HAP-1 (cell line): ENCODE data around the gene CDKN2D.

Source experiments
- DNase-seq, 2 experiments: peaks; one replicate each; pipeline ENCODE4 v3.0.0-alpha.2; 2016 to 2020; ENCODE audit warnings: low spot score in 2 of 2
- H3K27me3 ChIP-seq: fragments of 250-450 bp; sonication (Bioruptor Pico); 2 replicates; pipeline ENCODE4 v1.5.1; 2020; ENCODE audit warnings: low read depth, mild to moderate bottlenecking, moderate library complexity
- H3K36me3 ChIP-seq: fragments of 250-450 bp; sonication (Bioruptor Pico); replicated peaks from 2 replicates; pipeline ENCODE4 v1.5.1; 2020; ENCODE audit warnings: mild to moderate bottlenecking
- H3K4me1 ChIP-seq: fragments of 250-450 bp; sonication (Bioruptor Pico); 2 replicates; pipeline ENCODE4 v1.5.1; 2020; ENCODE audit warnings: mild to moderate bottlenecking
- H3K4me3 ChIP-seq: fragments of 250-450 bp; sonication (Bioruptor Pico); 2 replicates; pipeline ENCODE4 v1.5.1; 2020; ENCODE audit warnings: mild to moderate bottlenecking, moderate library complexity
- H3K9me3 ChIP-seq: fragments of 250-450 bp; sonication (Bioruptor Pico); 2 replicates; pipeline ENCODE4 v1.5.1; 2020; ENCODE audit warnings: mild to moderate bottlenecking, moderate library complexity
- in situ Hi-C: fragments of 300-500 bp; cut with MboI; formaldehyde crosslinking; loops from 3 replicates; pipeline ENCODE4 v1.14.3; 2020; ENCODE audit warnings: low sequenced_read_pairs, inconsistent platforms, mixed read lengths

The CDKN2D gene

DNA sequence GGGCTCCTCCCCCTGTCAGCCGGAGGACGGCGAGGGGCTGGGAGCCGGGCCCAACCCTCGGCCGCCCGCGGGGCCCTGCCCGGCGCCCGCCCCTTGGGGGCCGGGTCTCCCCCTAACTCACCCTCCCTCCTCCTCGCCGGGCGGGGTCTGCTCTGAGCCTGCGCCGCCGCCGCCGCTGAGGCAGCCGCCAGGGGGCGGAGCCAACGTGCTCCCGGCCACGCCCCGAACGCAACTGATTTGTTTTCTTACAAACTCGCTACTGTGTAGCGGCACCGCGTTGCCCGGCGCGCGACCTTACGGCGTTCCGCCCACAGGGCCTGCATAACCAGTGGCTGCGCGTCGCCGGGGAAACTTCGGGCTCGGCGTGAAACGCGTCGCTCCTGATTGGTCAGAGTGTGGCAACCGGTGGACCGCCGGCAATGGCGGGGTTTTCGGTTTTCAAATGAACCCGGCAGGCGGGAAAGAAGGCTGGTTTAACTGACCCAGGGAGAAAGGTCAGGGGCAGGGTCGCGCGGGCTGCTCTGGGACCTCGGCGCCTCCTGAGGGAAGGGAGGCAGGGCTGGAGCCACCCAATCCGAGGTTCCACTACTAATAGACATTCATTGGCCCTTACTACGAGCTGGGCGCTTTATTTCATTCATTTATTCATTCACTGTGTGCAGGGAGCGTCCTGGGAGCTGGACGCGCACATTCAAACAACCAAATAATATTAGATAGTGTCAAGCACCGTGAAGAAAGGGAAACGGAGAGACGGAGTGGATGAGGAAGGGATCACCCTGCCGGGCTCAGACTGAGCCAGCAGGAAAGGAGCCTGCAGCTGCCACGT lies at the start of gene CDKN2D:
Gene CDKN2D (minus strand): TSS at position 154 of the 826 bp plus-strand sequence. CDS start 326 bp downstream, outside the sequence.
- DNase-seq, result peak; percentile 95 to 100
- Histone ChIP-seq H3K27me3 (no peaks in the 10 kb centered on the region), H3K36me3 (peaks cover 12% of the 10 kb centered on the region), H3K9me3 (no peaks in the 10 kb centered on the region), H3K4me3 (peak within 1 kb of the TSS; percentile 49), H3K4me1 (peaks cover 24% of the 10 kb centered on the region)
- in situ Hi-C loops, result no loop called here

DNA sequence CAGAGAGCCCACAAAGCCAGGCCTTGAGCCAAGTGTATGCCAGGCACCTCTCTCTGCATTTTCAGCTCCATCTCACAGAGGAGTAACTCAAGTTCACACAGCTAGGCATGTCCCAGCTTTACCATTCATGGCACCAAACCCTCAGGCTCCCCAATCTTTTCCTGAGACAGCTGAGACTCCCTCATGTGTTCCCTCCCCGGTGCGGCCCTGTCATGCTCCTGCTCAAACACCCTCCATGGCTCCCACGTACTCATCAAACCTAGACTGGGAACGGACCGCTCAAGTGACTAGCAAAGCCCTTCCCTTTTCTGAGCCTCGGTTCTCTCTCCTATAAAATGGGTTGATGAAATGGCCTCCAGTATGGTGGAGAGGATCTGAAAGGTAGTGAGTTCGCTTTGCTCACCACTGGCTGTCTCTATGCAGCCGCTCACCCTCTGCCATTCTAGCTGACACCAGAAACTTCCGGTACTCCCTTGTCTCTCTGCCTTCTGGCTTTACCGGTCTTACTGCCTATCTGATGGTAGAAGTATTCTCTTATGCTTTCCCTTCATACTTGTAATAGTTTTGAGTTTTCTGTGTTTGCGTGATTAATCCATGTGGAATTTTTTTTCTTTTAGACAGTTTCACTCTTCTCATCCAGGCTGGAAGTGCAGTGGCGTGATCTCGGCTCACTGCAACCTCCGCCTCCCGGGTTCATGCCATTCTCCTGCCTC lies 48.8 kb upstream of the CDKN2D start:
- no peaks in the 10 kb centered on the region for H3K4me1 ChIP-seq
- no peaks in the 10 kb centered on the region for H3K27me3 ChIP-seq
- DNase-seq, result no peak
- H3K36me3 ChIP-seq, result no peaks in the 10 kb centered on the region
- H3K4me3 ChIP-seq, result no peak overlapping the region
- H3K9me3 ChIP-seq, result no peaks in the 10 kb centered on the region
- in situ Hi-C loops, result no loop called here

DNA sequence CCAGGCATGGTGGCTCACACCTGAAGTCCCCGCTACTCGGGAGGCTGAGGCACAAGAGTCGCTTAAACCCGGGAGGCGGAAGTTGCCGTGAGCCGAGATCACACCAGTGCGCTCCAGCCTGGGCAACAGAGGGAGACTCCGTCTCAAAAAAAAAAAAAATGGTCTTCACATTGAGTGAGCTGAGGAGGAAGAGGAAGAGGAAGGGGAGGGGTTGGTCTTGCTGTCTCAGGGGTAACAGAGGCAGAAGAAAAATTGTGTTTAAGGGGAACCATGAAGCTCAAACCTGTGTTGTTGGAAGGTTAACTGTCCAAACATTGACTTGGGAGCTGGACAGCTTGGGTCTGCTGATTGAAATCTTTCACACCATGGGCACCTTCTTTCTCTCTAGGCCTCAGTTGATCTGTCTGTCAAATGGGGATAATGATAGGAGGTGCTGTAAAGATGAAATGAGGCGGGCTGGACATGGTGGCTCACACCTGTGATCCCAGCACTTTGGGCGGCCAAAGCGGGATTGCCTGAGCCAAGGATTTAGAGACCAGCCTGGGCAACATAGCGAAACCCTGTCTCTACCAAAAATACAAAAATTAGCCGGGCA lies 46.7 kb upstream of the CDKN2D start:
- no peak for DNase-seq
- H3K4me3 ChIP-seq, result no peak overlapping the region
- H3K9me3 ChIP-seq, result no peaks in the 10 kb centered on the region
- no peaks in the 10 kb centered on the region for H3K4me1 ChIP-seq
- no peaks in the 10 kb centered on the region for H3K27me3 ChIP-seq
- in situ Hi-C loops, result no loop called here
- H3K36me3 ChIP-seq, result no peaks in the 10 kb centered on the region

DNA sequence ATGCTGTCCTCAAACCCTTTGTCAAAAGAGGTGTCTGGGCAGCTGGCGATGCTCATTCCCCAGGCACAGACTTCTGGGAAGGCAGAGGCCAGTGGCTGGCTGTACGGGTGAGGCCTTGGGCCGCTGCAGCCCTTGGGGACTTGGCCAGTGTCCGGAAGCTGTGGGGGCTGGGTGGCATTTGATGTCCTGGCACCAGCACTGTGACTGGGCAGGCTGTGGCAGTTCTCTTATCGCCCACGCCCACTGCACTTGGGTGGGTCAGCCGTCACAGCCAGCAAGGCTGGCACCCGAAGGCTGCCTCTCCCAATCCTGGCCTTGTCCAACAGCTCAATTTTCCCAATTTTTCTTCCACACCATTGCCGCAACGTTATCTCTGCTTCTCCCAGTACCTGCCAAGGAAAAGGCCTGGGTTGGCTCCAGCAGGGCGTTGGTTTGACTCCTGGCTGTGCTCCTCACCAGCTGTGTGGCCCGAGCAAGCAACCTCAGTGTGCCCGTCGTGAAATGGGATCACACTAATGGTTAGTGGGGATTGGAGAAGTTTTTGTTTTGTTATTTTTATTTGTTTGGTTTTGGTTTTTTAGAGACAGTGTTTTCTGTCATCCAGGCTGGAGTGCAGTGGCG lies 43.8 kb upstream of the CDKN2D start:
- no peak for DNase-seq
- H3K4me1 ChIP-seq, result no peaks in the 10 kb centered on the region
- H3K4me3 ChIP-seq, result no peak overlapping the region
- H3K27me3 ChIP-seq, result no peaks in the 10 kb centered on the region
- in situ Hi-C loops, result no loop called here
- no peaks in the 10 kb centered on the region for H3K36me3 ChIP-seq
- no peaks in the 10 kb centered on the region for H3K9me3 ChIP-seq

DNA sequence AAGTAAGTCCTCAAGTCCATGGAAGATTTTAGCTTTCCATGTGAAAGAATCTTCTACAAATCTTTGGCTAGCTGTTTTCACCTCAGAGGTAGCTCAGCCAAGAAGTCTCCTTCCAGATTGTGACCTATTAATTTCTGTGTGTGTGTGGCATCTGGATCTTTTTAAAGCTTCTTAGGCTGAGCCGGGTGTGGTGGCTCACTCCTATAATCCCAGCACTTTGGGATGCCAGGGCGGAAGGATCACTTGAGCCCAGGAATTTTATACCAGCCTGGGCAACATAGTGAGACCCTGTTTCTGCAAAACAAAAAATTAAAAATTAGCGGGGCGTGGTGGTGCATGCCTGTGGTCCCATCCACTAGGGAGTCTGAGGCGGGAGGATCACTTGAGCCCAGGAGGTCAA lies 43.1 kb upstream of the CDKN2D start:
- H3K36me3 ChIP-seq, result no peaks in the 10 kb centered on the region
- in situ Hi-C loops, result no loop called here
- no peak overlapping the region for H3K4me3 ChIP-seq
- no peaks in the 10 kb centered on the region for H3K4me1 ChIP-seq
- H3K27me3 ChIP-seq, result no peaks in the 10 kb centered on the region
- H3K9me3 ChIP-seq, result no peaks in the 10 kb centered on the region
- DNase-seq, result no peak

DNA sequence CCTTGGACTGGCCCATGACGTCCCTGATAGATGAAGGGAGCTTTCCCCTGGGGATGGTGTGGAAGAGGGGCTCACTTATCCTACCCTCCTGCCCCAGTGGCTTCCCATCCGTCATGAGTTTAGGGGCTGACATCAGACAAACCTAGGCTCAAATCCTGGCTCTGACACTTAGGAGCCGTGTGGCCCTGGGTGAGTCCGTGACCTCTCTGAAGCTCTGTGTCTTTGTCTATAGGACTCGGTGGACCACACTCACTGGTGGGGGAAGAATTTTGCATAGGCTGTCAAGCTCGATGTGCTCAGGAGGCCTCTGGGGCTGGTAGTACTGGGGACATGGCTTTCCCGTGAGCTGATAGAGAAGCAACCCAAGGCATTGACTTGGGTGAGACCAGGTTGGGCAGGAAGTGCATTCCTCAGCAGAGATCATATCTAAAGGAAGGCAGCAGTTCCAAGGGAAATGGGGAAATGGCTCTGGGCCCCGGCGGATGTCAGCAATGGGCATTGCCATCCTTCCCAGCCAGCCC lies 35.7 kb upstream of the CDKN2D start:
- Histone ChIP-seq H3K27me3 (no peaks in the 10 kb centered on the region), H3K9me3 (no peaks in the 10 kb centered on the region), H3K4me3 (no peak overlapping the region), H3K36me3 (no peaks in the 10 kb centered on the region), H3K4me1 (peaks cover 6% of the 10 kb centered on the region)
- no peak for DNase-seq
- in situ Hi-C loops, result no loop called here

DNA sequence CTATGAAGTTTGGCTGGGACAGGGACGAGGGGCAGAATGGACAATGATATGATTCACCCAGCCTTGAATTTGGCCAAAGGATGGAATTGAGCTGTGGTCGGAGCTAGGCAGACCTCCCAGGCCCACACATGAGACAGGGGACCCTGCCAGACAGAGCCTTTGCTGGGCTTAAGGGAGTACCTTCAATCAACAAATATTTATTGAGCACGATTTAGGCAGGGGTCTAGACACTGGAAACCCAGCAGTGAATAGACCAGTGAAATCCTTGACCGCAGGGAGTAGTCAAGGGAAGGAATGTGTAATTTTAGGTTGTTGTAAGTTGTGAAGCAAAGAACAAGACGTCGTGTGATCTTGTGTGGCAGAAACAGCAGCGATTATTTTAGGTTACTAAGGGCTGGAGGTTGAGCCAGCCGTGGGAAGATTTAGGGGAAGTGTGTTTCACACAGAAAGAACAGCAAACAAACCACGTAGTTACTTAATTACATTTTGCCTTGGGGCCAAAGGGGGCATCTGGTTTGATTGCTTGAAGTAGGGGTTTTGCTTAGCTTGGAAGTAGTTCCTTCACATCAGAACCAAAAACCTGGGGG lies 35.2 kb upstream of the CDKN2D start:
- in situ Hi-C loops, result no loop called here
- H3K36me3 ChIP-seq, result no peaks in the 10 kb centered on the region
- DNase-seq, result no peak
- no peaks in the 10 kb centered on the region for H3K27me3 ChIP-seq
- H3K4me3 ChIP-seq, result no peak overlapping the region
- peaks cover 6% of the 10 kb centered on the region for H3K4me1 ChIP-seq
- H3K9me3 ChIP-seq, result no peaks in the 10 kb centered on the region

DNA sequence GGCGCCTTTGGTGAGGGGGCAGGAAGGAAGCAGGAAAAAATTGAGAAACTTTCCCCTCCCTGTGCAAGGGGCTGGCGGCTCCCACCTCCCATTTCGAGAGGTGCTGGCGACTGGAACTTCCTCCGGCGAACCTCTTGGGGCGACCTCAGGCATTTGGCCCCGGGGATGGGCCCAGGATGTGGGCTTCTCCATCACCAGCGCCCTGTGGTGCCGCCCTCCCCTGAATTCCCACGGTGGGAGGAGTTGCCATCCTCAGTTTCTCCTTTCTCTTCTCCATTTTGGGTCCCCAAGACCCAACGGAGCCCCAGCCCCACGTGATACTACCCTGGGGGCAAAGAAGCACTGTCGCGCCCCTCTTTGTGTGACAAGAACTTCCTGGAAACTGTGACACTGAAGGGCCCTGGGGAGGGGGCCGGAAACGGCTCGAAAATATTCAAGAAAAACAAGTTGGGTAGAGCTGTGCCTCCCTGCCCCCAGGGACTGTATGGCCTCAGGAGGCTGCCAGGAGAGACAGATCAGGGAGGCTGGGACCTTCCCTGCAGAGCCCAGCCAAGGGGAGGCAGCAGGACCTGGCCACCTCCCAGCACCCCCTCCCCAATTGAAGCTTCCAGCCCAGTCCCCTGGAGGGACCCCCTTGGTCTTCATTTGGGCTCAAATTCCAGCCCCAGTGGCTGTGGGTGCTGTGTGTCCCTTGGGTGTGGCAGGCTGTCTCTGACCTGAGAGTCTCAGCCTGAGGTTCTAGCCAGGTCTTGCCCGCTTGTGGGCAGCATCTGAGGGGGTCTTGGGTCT lies 34.5 kb upstream of the CDKN2D start:
- DNase-seq, result peak in 1 of 2 experiments; percentile 32
- in situ Hi-C loops, result no loop called here
- no peaks in the 10 kb centered on the region for H3K36me3 ChIP-seq
- no peaks in the 10 kb centered on the region for H3K9me3 ChIP-seq
- peak overlapping the region; percentile 85 for H3K4me3 ChIP-seq
- no peaks in the 10 kb centered on the region for H3K27me3 ChIP-seq
- peaks cover 6% of the 10 kb centered on the region for H3K4me1 ChIP-seq

DNA sequence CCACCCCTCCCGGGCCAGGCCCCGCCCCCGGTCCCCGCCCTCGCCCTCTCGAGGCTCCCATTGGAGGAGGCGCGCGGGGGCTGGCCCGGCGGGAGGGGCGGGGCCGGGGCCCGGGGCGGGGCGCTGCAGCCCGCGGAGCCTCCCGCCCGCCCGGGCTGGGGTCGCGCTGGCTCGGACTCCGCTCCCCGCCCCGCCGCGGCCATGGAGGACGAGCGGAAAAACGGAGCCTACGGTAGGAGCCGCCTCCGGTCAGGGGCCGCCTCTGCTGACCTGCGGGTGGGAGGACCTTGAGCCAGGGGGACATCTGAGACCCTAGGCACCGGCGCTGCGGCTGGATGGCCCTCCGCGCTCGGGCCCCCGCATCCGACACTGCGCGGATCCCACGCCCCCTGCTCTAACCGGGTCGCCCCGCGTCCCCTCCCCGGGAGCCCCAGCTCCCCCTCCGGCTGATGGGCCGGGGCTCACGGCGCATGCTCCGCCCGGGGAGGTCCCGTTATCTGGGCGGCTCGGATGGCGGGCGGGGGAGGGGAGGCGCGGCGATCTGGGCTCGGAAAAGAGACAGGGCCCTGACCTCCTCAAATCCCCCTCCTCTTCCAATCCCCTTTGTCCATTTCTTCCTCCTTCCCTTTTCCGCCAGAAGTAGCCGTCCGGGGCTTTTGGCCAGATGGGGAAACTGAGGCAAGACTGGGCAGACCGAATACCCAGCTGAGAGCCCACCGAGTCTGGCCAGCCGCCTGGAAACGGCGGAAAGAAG lies 33.7 kb upstream of the CDKN2D start:
- in situ Hi-C loops, result no loop called here
- Histone ChIP-seq H3K36me3 (no peaks in the 10 kb centered on the region), H3K9me3 (no peaks in the 10 kb centered on the region), H3K4me1 (peaks cover 6% of the 10 kb centered on the region), H3K4me3 (peak overlapping the region; percentile 85), H3K27me3 (no peaks in the 10 kb centered on the region)
- DNase-seq, result peak; percentile 76 to 90

DNA sequence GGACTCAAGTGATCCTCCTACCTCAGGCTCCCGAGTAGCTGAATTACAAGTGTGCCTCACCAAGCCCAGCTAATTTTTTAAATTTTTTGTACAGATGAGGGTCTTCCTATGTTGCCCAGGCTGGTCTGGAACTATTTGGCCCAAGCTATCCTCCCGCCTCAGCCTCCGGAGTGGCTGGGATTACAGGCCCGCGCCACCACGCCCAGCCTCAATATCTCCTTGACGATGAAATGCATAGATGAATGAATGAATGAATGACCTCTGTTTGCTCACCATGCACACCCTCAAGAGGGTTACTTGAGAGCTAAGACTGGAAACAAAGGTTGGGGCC lies 33.2 kb upstream of the CDKN2D start:
- no peak for DNase-seq

DNA sequence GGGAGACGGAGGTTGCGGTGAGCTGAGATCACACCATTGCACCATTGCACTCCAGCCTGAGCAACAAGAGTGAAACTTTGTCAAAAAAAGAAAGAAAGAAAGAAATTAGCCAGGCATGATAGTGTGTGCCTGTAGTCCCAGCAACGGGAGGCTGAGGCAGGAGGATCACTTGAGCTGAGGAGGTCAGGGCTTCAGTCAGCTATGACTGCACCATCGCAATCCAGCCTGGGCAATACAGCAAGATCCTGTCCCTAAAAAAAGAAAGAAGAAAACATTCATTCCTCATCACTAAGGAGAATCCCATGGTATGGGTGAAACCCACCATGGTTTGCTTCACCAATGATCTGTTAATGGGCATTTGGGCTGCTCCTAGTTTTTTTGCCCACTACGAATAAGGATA lies 31.4 kb upstream of the CDKN2D start:
- in situ Hi-C loops, result no loop called here

More for the DNA sequence above, 33.2 kb upstream of the CDKN2D start:
- Histone ChIP-seq H3K27me3 (no peaks in the 10 kb centered on the region; the same call in 1 of the 2 replicates), H3K36me3 (no peaks in the 10 kb centered on the region), H3K4me1 (peaks cover 6% of the 10 kb centered on the region), H3K4me3 (peak overlapping the region; percentile 8; the same call in 1 of the 2 replicates), H3K9me3 (no peaks in the 10 kb centered on the region)
- in situ Hi-C loops, result no loop called here

More for the DNA sequence above, 31.4 kb upstream of the CDKN2D start:
- no peaks in the 10 kb centered on the region; the same call in 1 of the 2 replicates for H3K27me3 ChIP-seq
- DNase-seq, result no peak
- peaks cover 6% of the 10 kb centered on the region for H3K4me1 ChIP-seq
- no peaks in the 10 kb centered on the region for H3K9me3 ChIP-seq
- no peak overlapping the region for H3K4me3 ChIP-seq
- H3K36me3 ChIP-seq, result no peaks in the 10 kb centered on the region
